Esophagus squamous epithelium (tissue), 5 donors: ENCODE data around the gene MMP25. TPM values are rescaled to one million over a fixed set of nuclear protein-coding genes. Genes with fewer than 3 reads are reported as not detected.
A peak's percentile ranks its signal among the peaks of the same experiment; 100 is the strongest.

Experiments used
- DNase-seq: peaks from one replicate; lab custom pipeline; 2025; lab: John Stamatoyannopoulos, UW
- H3K27ac ChIP-seq, 4 donors: fragments of 200-600 bp; sonication (generic); one replicate each; pipeline ENCODE4 v1.5.1; 2016 to 2019; ENCODE audit warnings: mild to moderate bottlenecking in 1 of 4
- H3K27me3 ChIP-seq, 4 donors: fragments of 200-600 bp; sonication (generic); 1 replicate in 3 of 4; 2 replicates in 1 of 4; pipeline versions ENCODE4 v1.5.1 to v1.6.0; 2017 to 2021; ENCODE audit warnings: antibody characterized with exemption in 1 of 4
- H3K36me3 ChIP-seq, 3 donors: fragments of 200-600 bp; sonication (generic); one replicate each; pipeline ENCODE4 v1.5.1; 2016 to 2019
- H3K4me1 ChIP-seq, 3 donors: fragments of 200-600 bp; sonication (generic); one replicate each; pipeline ENCODE4 v1.5.1; 2017 to 2019
- H3K4me3 ChIP-seq, 4 donors: fragments of 200-600 bp; sonication (generic); 1 replicate in 3 of 4; 2 replicates in 1 of 4; pipeline ENCODE4 v1.5.1; 2016 to 2019; ENCODE audit warnings: mild to moderate bottlenecking in 2 of 4, moderate library complexity in 1 of 4
- H3K9me3 ChIP-seq, 3 donors: fragments of 200-600 bp; sonication (generic); one replicate each; pipeline ENCODE4 v1.5.1; 2016 to 2019
- POLR2A ChIP-seq, 4 donors: fragments of 450-650 bp; IDR thresholded peaks; one replicate each; pipeline ENCODE4 v1.6.1; 2017; ENCODE audit warnings: antibody characterized with exemption in 4 of 4, mild to moderate bottlenecking in 4 of 4, moderate library complexity in 3 of 4
- WGBS, 2 donors: methylation state at CpG; one replicate each; pipeline ENCODE4 v1.1.5; 2018; 5-methylcytosine and 5-hydroxymethylcytosine counted together
- intact Hi-C: fragments of 100-400 bp; cut with DNase I; formaldehyde crosslinking; loops from one replicate; pipeline ENCODE4 v1.15.0; 2022
- total RNA-seq, 4 donors: library from RNA; depleted of rRNA; stranded (reverse); fragments of >200 nt; gene quantifications; one replicate each; pipeline ENCODE4 v1.1.0, GENCODE V29; 2016
- TF ChIP-seq, protein P1 (sequence below), 6 experiments: fragments of 450-650 bp in 4 of 6; fragments of 200-600 bp in 2 of 6; sonication (generic) in 2 of 6; IDR thresholded peaks; one replicate each; pipeline ENCODE4 v1.5.1; 2016 to 2019; ENCODE audit warnings: antibody characterized with exemption in 6 of 6, mild to moderate bottlenecking in 4 of 6, moderate library complexity in 4 of 6
- donor health status: DM: yes; HTN: yes; CAD: no.

The MMP25 gene
- total RNA-seq, 4 donors from 2014 or later = 0.19 to 1.4 (median 0.61) TPM

- H3K4me1 ChIP-seq = peaks cover 41 to 77% (median 45%) of the 10 kb centered on the region in 3 donors
- H3K4me3 ChIP-seq = peak overlapping the region; percentile 46 to 79 (median 63)
- peaks cover 0 to 7% (median 0%) of the 10 kb centered on the region in 3 donors for H3K36me3 ChIP-seq
- no peak for DNase-seq
- H3K9me3 ChIP-seq = no peaks in the 10 kb centered on the region
- TF ChIP-seq, protein P1, sequence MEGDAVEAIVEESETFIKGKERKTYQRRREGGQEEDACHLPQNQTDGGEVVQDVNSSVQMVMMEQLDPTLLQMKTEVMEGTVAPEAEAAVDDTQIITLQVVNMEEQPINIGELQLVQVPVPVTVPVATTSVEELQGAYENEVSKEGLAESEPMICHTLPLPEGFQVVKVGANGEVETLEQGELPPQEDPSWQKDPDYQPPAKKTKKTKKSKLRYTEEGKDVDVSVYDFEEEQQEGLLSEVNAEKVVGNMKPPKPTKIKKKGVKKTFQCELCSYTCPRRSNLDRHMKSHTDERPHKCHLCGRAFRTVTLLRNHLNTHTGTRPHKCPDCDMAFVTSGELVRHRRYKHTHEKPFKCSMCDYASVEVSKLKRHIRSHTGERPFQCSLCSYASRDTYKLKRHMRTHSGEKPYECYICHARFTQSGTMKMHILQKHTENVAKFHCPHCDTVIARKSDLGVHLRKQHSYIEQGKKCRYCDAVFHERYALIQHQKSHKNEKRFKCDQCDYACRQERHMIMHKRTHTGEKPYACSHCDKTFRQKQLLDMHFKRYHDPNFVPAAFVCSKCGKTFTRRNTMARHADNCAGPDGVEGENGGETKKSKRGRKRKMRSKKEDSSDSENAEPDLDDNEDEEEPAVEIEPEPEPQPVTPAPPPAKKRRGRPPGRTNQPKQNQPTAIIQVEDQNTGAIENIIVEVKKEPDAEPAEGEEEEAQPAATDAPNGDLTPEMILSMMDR (IDR thresholded peaks at IDR 0.05) = no peak
- TF ChIP-seq POLR2A (IDR thresholded peaks at IDR 0.05) = no peak
- intact Hi-C loops = no loop called here
- 1% methylated on average over 23 of the region's 57 CpGs; no CpG with 5 or more reads in 1 of the 2 donors for WGBS, 2 donors
- H3K27ac ChIP-seq = peak overlapping the region; percentile 92 to 98 (median 96)
- peaks cover 0 to 33% (median 4%) of the 10 kb centered on the region in 4 donors for H3K27me3 ChIP-seq
These were observed 25.5 kb upstream of the MMP25 start for GRCh38 chr16:3020604-3021448.

- intact Hi-C loops = no loop called here
- peaks cover 41 to 77% (median 45%) of the 10 kb centered on the region in 3 donors for H3K4me1 ChIP-seq
- peaks cover 0 to 15% (median 1%) of the 10 kb centered on the region in 3 donors for H3K36me3 ChIP-seq
- H3K9me3 ChIP-seq = no peaks in the 10 kb centered on the region
- peak overlapping the region; percentile 46 to 79 (median 63) for H3K4me3 ChIP-seq
- H3K27ac ChIP-seq = peak overlapping the region; percentile 92 to 98 (median 96)
- WGBS, 2 donors = 0 to 9% methylated on average over 10 to 13 of the region's 25 CpGs
- H3K27me3 ChIP-seq = peaks cover 0 to 29% (median 4%) of the 10 kb centered on the region in 4 donors
- DNase-seq = no peak
- TF ChIP-seq POLR2A (IDR thresholded peaks at IDR 0.05) = peak in 1 of 4 donors; percentile 12
- TF ChIP-seq, protein P1 (IDR thresholded peaks at IDR 0.05) = peak in 3 of 6 experiments; percentile 18 to 23 (median 19)
These were observed 24.7 kb upstream of the MMP25 start for GRCh38 chr16:3021449-3022207.

- Histone ChIP-seq H3K36me3 (peaks cover 4 to 21% (median 7%) of the 10 kb centered on the region in 3 donors), H3K9me3 (no peaks in the 10 kb centered on the region), H3K27ac (peak overlapping the region; percentile 92 to 98 (median 96)), H3K4me3 (peak overlapping the region in 3 of 4 donors; percentile 67 to 79 (median 79)), H3K27me3 (peaks cover 0 to 23% (median 4%) of the 10 kb centered on the region in 4 donors), H3K4me1 (peaks cover 41 to 77% (median 45%) of the 10 kb centered on the region in 3 donors)
- no peak for DNase-seq
- WGBS, 2 donors = 12 to 16% methylated on average over 6 to 8 of the region's 8 CpGs
- intact Hi-C loops = no loop called here
- TF ChIP-seq, protein P1 (IDR thresholded peaks at IDR 0.05) = no peak
- TF ChIP-seq POLR2A (IDR thresholded peaks at IDR 0.05) = no peak
These were observed 24.1 kb upstream of the MMP25 start for GRCh38 chr16:3022208-3022683.

- Histone ChIP-seq H3K9me3 (no peaks in the 10 kb centered on the region), H3K36me3 (peaks cover 5 to 27% (median 9%) of the 10 kb centered on the region in 3 donors), H3K27ac (peak overlapping the region; percentile 92 to 98 (median 96)), H3K27me3 (peaks cover 0 to 17% (median 2%) of the 10 kb centered on the region in 4 donors), H3K4me3 (peak overlapping the region in 3 of 4 donors; percentile 65 to 79 (median 79)), H3K4me1 (peaks cover 41 to 76% (median 46%) of the 10 kb centered on the region in 3 donors)
- TF ChIP-seq, protein P1 (IDR thresholded peaks at IDR 0.05) = no peak
- no peak for TF ChIP-seq POLR2A (IDR thresholded peaks at IDR 0.05)
- no peak for DNase-seq
- WGBS, 2 donors = 10 to 24% methylated on average over 2 to 3 of the region's 8 CpGs
- intact Hi-C loops = no loop called here
These were observed 23.5 kb upstream of the MMP25 start for GRCh38 chr16:3022684-3023414.
